ENCODE measurements around the gene PUSL1.

DNA sequence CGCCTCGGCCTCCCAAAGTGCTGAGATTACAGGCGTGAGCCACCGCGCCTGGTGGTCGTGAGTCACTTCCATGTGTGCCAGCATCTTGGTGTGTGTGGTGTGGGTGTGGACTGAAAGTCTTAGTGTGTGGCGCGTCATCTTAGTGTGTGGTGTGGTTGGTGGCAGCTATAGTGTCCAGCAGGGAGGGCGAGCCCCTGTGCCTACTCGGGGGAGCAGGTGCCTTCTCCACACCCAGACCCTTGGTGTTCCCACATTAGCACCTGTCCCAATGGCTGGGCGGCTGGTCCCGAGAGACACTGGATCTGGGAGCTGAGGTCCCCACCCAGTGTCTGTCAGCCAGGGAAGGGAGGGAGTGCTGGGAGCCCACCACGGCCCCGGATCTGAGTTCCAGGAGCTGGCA is 25.4 kb upstream of the PUSL1 start:
- TF ChIP-seq POLR2A (IDR thresholded peaks at IDR 0.05; ENCODE audit: low read depth, low read length), result no peak
- no peak for TF ChIP-seq CTCF (conservative IDR thresholded peaks at IDR 0.05; ENCODE audit: low read depth, low read length)
- no peak for TF ChIP-seq MAFK (IDR thresholded peaks at IDR 0.05; ENCODE audit: low read depth, low read length)
- no peak for TF ChIP-seq USF2 (IDR thresholded peaks at IDR 0.05; ENCODE audit: low read depth, low read length)
